ENCODE data around the gene NAALADL1. TPM values are rescaled to one million over a fixed set of nuclear protein-coding genes. Genes with fewer than 3 reads are reported as not detected.
A peak's percentile ranks its signal among the peaks of the same experiment; 100 is the strongest.

NAALADL1 gene
- total RNA-seq, 1 experiment from 2014 or later: not detected

- Mint-ChIP-seq H3K36me3 (ENCODE audit: insufficient read depth, unreplicated experiment) (peaks cover 10% of the 10 kb centered on the region), H3K4me1 (ENCODE audit: low read depth, unreplicated experiment) (peaks cover 5% of the 10 kb centered on the region), H3K4me3 (ENCODE audit: low read depth, unreplicated experiment) (no peak overlapping the region), H3K27me3 (ENCODE audit: unreplicated experiment) (no peaks in the 10 kb centered on the region), H3K27ac (ENCODE audit: unreplicated experiment) (no peak overlapping the region), H3K9me3 (ENCODE audit: low read depth, unreplicated experiment) (no peaks in the 10 kb centered on the region)
- TF ChIP-seq CTCF (IDR thresholded peaks at IDR 0.05; ENCODE audit: unreplicated experiment): no peak
- no peak for DNase-seq
- CTCF ChIA-PET: no interaction called here
- BruUV-seq (replicated peaks): no TSS peak
- intact Hi-C loops (cut with micrococcal nuclease; ENCODE audit: unreplicated experiment): no loop called here
Measured at GRCh38 chr11:65103476-65103875, 45.1 kb upstream of the NAALADL1 start.

- DNase-seq: no peak
- Mint-ChIP-seq H3K27me3 (ENCODE audit: unreplicated experiment) (no peaks in the 10 kb centered on the region), H3K4me3 (ENCODE audit: low read depth, unreplicated experiment) (no peak overlapping the region), H3K4me1 (ENCODE audit: low read depth, unreplicated experiment) (peaks cover 5% of the 10 kb centered on the region), H3K36me3 (ENCODE audit: insufficient read depth, unreplicated experiment) (peaks cover 10% of the 10 kb centered on the region), H3K27ac (ENCODE audit: unreplicated experiment) (no peak overlapping the region), H3K9me3 (ENCODE audit: low read depth, unreplicated experiment) (no peaks in the 10 kb centered on the region)
- intact Hi-C loops (cut with micrococcal nuclease; ENCODE audit: unreplicated experiment): no loop called here
- CTCF ChIA-PET: interaction anchor here (1.7 kb wide), 1 partner anchor 8 kb away, joined by 8 read pairs; no protein-coding TSS in a partner anchor
- BruUV-seq (replicated peaks): no TSS peak
- no peak for TF ChIP-seq CTCF (IDR thresholded peaks at IDR 0.05; ENCODE audit: unreplicated experiment)
Measured at GRCh38 chr11:65102142-65103095, 44.1 kb upstream of the NAALADL1 start.

GRCh38 chr11:65100674-65101350, 42.5 kb upstream of the NAALADL1 start:
- no TSS peak for BruUV-seq (replicated peaks)
- no peaks in the 10 kb centered on the region for H3K27me3 Mint-ChIP-seq (ENCODE audit: unreplicated experiment)

More at GRCh38 chr11:65100674-65101350, 42.5 kb upstream of the NAALADL1 start:
- Mint-ChIP-seq H3K27ac (ENCODE audit: unreplicated experiment) (no peak overlapping the region), H3K4me3 (ENCODE audit: low read depth, unreplicated experiment) (no peak overlapping the region), H3K9me3 (ENCODE audit: low read depth, unreplicated experiment) (no peaks in the 10 kb centered on the region), H3K36me3 (ENCODE audit: insufficient read depth, unreplicated experiment) (peaks cover 19% of the 10 kb centered on the region), H3K4me1 (ENCODE audit: low read depth, unreplicated experiment) (peaks cover 5% of the 10 kb centered on the region)
- CTCF ChIA-PET: interaction anchor here (1.7 kb wide), 1 partner anchor 10 kb away, joined by 8 read pairs; no protein-coding TSS in a partner anchor
- no peak for DNase-seq
- peak; percentile 40 for TF ChIP-seq CTCF (IDR thresholded peaks at IDR 0.05; ENCODE audit: unreplicated experiment)
- intact Hi-C loops (cut with micrococcal nuclease; ENCODE audit: unreplicated experiment): no loop called here

Data from Calu3 (cell line).